ENCODE results near the gene DNAJA2.

The DNAJA2 gene

GRCh38 chr16:46929378-46930332 lies 43.8 kb downstream of the DNAJA2 start:
- peak; percentile 13 to 25 for DNase-seq (ENCODE audit: low read depth in 2 of 2, low spot score in 1 of 2)

GRCh38 chr16:46928811-46929210 lies 44.7 kb downstream of the DNAJA2 start:
- DNase-seq (ENCODE audit: low read depth in 2 of 2, low spot score in 1 of 2): no peak

- DNase-seq (ENCODE audit: low read depth in 2 of 2, low spot score in 1 of 2): no peak
Observed at GRCh38 chr16:46927273-46927672, 46.2 kb downstream of the DNAJA2 start.

DNA sequence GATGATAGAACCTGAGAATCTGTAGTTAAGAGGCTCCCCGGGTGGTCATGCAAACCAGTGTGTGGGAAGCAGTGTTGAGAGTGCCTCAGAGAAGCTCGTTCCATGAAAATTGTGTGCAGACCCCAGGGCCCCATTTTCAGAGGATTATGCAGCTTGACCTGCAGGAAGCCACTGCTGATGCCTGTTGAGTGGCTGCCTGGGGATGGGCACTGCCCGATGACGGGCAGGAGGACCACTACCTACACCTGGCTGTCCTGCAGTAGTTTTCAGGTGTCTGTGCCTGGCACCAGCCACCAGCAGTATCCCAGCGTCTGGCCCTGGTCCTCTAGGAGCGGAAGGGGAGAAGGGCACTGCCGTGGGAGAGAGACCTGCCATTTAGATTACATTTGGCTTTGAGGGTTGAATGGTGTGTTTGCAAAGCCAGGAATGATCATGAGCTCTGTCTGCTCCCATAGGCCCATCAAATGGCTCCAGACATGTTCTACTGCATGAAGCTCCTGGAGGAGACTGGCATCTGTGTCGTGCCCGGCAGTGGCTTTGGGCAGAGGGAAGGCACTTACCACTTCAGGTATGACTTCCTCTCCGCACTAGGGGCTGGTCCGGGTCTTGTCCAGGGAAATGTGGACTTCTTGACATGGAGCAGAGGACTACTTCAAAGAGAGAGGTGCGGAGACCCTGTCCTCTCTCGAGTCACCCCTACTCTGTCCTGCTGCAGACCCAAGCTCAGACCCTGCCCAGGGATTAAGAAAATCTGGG lies 46.8 kb downstream of the DNAJA2 start:
- no peak for DNase-seq (ENCODE audit: low read depth in 2 of 2, low spot score in 1 of 2)

DNA sequence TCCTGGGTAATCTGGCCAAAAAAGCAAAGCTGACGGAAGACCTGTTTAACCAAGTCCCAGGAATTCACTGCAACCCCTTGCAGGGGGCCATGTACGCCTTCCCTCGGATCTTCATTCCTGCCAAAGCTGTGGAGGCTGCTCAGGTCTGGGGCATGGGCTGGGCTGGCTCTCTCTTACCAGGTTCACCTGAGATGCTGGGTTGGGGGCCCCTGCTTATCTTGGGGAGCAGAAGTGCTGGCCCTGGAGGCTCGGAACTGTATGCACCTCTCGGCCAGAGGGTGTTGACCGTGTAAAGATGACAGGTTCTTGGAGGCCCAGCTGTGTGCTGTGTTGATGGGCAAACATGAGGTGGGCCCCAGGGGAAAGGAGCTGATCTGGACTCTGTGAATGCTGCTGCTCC lies 49.1 kb downstream of the DNAJA2 start:
- no peak for DNase-seq (ENCODE audit: low read depth in 2 of 2, low spot score in 1 of 2)

GRCh38 chr16:46923513-46924295 lies 49.8 kb downstream of the DNAJA2 start:
- DNase-seq (ENCODE audit: low read depth in 2 of 2, low spot score in 1 of 2): no peak

DNA sequence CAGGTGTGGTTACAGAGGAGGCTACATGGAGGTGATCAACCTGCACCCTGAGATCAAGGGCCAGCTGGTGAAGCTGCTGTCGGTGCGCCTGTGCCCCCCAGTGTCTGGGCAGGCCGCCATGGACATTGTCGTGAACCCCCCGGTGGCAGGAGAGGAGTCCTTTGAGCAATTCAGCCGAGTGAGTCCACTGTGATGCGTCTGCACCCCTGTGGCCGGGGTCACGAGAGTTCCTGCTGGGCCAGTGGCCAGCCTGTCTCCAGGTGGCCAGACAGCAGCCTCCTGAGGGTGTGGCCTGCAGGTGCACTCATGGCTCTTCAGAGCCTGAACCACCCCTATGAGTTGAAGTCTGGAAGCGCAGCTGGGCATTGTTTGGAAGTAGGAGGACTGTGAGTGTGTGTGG lies 51.2 kb downstream of the DNAJA2 start:
- DNase-seq (ENCODE audit: low read depth in 2 of 2, low spot score in 1 of 2): no peak

- DNase-seq (ENCODE audit: low read depth in 2 of 2, low spot score in 1 of 2): no peak
Observed at GRCh38 chr16:46920402-46921068, 52.9 kb downstream of the DNAJA2 start.

- DNase-seq (ENCODE audit: low read depth in 2 of 2, low spot score in 1 of 2): no peak
Observed at GRCh38 chr16:46918905-46919792, 54.3 kb downstream of the DNAJA2 start.

DNA sequence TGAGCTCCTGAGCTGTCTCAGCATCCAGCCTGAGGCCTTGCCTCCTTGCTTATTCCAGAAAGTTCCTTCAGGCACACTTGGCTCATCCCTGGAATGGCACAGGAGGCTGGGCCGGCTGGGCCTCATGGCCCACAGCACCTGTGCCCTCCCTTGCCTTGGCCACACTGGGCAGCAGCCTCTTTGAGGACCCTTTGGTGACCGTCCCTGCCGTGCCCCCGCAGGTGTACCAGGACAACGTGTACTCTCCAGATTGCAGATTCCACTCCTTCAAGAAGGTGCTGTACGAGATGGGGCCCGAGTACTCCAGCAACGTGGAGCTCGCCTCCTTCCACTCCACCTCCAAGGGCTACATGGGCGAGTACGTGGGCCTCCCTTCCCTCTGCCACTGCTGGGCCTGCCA lies 55.1 kb downstream of the DNAJA2 start:
- no peak for DNase-seq (ENCODE audit: low read depth in 2 of 2, low spot score in 1 of 2)

DNA sequence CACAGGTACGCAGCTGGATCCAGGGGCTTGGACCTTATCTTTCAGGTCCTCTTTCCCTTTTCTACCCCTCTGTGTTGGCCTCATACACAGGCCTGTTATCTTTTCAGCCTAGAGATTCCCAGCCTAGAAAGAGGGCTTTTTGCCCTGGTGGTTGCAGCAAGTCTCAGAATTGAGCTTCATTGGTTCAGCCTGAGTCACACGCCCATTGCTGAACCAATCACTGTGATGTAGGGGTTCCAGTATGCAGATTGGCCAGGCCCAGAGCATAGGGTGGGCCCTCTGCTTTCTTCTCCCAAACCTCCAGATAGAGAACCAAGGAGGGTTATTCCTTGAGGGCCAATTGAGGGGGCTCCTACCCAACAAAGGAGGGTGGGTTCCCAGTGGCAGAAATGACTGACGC lies 56.5 kb downstream of the DNAJA2 start:
- DNase-seq (ENCODE audit: low read depth in 2 of 2, low spot score in 1 of 2): no peak

DNA sequence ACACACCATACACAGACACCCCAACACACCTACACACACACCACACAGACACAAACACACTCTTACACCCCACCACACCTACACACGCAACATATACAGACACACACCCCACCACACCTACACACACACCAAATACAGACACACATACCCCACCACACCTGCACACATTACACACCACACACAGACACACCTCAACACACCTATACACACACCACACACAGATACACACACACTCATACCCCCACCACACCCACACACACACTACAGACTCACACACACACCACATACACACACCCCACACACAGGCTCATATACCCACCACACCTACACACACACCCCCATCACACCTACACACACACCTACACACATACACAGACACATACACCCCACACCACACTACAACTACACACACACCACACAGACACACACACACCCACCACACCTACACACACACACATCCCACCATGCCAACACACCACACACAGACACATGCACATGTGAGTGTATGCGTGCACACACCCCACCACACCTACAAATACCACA lies 57.9 kb downstream of the DNAJA2 start:
- DNase-seq (ENCODE audit: low read depth in 2 of 2, low spot score in 1 of 2): no peak

DNA sequence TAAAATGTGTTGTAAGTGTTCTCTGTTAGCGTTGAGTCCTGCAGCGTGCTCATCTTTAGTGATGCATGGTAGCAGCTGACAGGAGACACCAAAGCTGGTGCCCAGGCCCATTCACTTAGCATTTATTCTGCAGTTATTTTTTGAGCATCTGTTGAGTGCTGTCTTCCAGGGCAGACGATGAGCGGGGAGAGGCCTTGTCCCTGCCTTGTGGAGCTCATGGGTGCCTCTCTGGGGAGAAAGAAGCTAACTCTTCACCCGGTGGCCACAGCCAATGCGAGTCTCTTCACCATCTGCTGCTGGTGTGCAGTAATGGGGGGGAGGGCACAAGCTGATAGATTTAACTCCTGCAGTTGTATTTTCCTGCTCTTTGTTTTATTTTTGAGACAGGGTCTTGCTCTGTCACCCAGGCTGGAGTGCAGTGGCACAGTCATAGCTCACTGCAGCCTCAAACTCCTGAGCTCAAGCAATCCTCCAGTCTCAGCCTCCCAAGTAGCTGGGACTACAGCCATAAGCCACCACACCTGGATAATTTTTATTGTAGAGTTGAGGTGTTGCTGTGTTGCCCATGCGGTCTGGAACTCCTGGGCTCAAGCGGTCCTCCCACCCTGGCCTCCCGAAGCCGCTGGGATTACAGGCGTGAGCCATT lies 58.8 kb downstream of the DNAJA2 start:
- DNase-seq (ENCODE audit: low read depth in 2 of 2, low spot score in 1 of 2): no peak

DNA sequence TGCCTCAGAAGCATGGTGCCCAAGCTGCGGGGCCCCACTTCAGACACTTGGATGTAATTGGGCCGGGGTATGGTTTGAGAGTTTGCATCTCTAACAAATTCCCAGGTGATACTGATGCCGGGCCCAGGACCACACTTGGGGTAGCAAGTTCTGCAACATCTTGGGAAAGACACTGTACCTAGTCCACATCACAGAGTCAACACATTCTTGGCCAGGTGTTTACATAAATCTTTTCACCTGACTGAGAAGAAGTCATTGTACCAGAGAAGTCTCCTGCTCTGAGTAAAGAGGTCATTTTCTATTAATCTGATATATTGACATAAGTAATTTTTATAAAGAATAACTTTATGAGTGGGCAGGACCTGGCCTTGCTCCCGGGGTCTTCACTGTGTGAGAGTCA lies 61.8 kb downstream of the DNAJA2 start:
- DNase-seq (ENCODE audit: low read depth in 2 of 2, low spot score in 1 of 2): no peak

- DNase-seq (ENCODE audit: low read depth in 2 of 2, low spot score in 1 of 2): no peak
Observed at GRCh38 chr16:46911038-46911437, 62.4 kb downstream of the DNAJA2 start.

- DNase-seq (ENCODE audit: low read depth in 2 of 2, low spot score in 1 of 2): peak; percentile 15 to 40
Observed at GRCh38 chr16:46908540-46909372, 64.7 kb downstream of the DNAJA2 start.

DNA sequence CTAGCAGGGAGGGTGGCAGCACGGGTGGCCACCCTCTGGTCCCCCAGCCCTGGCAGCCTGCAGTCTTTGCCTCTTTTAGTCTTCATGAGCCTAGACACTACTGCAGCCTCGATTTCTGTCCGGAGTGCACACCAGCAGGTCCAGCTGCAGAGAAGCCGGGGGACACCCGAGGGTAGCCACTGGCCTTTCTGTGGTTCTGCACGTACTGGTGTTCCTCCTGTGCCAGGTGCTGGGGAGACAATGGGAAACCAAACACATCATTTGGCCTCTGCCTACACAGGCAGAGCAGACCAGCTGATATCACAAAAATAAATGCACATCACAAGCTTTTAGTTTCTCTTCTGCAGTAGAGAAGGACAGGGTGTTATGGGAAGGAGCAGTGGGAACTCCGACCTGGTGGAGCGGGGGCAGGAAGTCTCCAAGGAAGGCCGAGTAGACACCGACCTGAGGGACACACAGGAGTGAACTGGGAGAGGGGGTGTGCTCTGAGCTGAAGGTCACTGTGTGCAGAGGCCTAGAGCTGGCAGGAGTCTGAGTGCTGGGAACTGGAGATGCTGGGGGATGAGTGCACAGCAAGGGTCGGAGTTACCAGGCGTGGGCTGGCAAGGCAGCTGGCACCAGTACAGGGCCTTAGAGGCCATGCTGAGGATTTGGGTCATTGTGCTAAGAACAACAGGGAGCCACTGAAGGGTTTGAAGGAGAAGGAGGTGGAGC lies 66.3 kb downstream of the DNAJA2 start:
- DNase-seq (ENCODE audit: low read depth in 2 of 2, low spot score in 1 of 2): no peak

All from stimulated activated CD8-positive, alpha-beta memory T cell treated with anti-CD3 and anti-CD28 coated beads, Interleukin-4, amount 100 ng/mL, for 4 hours (primary cell).